HEK293 (cell line): ENCODE results near the gene MTHFD1.

Source experiments
- CTCF ChIA-PET: fragments of 350-600 bp; formaldehyde crosslinking; extraction: SDS; loops from one replicate; lab custom pipeline; 2021; ENCODE audit warnings: antibody characterized with exemption; lab: Yijun Ruan, JAX
- POLR2A ChIA-PET: fragments of 300-600 bp; formaldehyde crosslinking; extraction: SDS; loops from one replicate; lab custom pipeline; 2020; ENCODE audit warnings: antibody characterized with exemption, inconsistent platforms; lab: Yijun Ruan, JAX
- H3K27ac ChIP-seq: fragments of 200-500 bp; sonication (Bioruptor generic); 2 replicates; pipeline ENCODE4 v1.5.1; 2014; ENCODE audit warnings: low read depth, low read length, control low read depth, inconsistent platforms; ENCODE audit errors: extremely low read depth
- H3K36me3 ChIP-seq, 2 experiments: fragments of 200-500 bp in 1 of 2; sonication (Bioruptor generic) in 1 of 2; 1 replicate in 1 of 2; 2 replicates in 1 of 2; pipeline ENCODE4 v1.5.1; 2014 to 2017; ENCODE audit warnings: inconsistent platforms in 2 of 2, low read length in 2 of 2; ENCODE audit not compliant: control insufficient read depth in 2 of 2, insufficient read depth in 1 of 2
- H3K4me1 ChIP-seq: fragments of 200-500 bp; sonication (Bioruptor generic); 2 replicates; pipeline ENCODE4 v1.5.1; 2014; ENCODE audit warnings: mild to moderate bottlenecking, low read length, inconsistent platforms; ENCODE audit not compliant: control insufficient read depth, insufficient read depth
- H3K4me3 ChIP-seq: 2 replicates; pipeline ENCODE4 v1.5.1; 2011; ENCODE audit warnings: low read depth, mild to moderate bottlenecking, control low read depth, low read length, moderate library complexity
- H3K9me3 ChIP-seq: fragments of 200-500 bp; sonication (Bioruptor generic); 2 replicates; pipeline ENCODE4 v1.5.1; 2014; ENCODE audit warnings: low read depth, low read length, inconsistent platforms; ENCODE audit not compliant: control insufficient read depth, insufficient read depth
- KLF8 ChIP-seq: fragments of 450-650 bp; formaldehyde crosslinking; IDR thresholded peaks from 2 replicates; pipeline ENCODE4 v1.5.1; 2016; ENCODE audit warnings: missing biosample characterization, missing genetic modification characterization
- MEIS1 ChIP-seq: sonication (generic); formaldehyde crosslinking; IDR thresholded peaks from 2 replicates; pipeline ENCODE4 v1.8.1; 2022; ENCODE audit warnings: missing genetic modification reagents, mild to moderate bottlenecking, borderline replicate concordance
- SP2 ChIP-seq: fragments of 450-650 bp; formaldehyde crosslinking; IDR thresholded peaks from 2 replicates; pipeline ENCODE4 v1.5.1; 2016; ENCODE audit warnings: missing biosample characterization, missing genetic modification characterization
- ZEB2 ChIP-seq: fragments of 450-650 bp; formaldehyde crosslinking; IDR thresholded peaks from 2 replicates; pipeline ENCODE4 v1.5.1; 2016; ENCODE audit warnings: missing biosample characterization, missing genetic modification characterization
- ZNF114 ChIP-seq: fragments of 450-650 bp; formaldehyde crosslinking; IDR thresholded peaks from 2 replicates; pipeline ENCODE4 v1.5.0; 2017; ENCODE audit warnings: missing biosample characterization, missing genetic modification characterization
- ZNF146 ChIP-seq: fragments of 450-650 bp; formaldehyde crosslinking; IDR thresholded peaks from 2 replicates; pipeline ENCODE4 v1.5.1; 2016; ENCODE audit warnings: missing biosample characterization, missing genetic modification characterization
- ZNF175 ChIP-seq: fragments of 450-650 bp; formaldehyde crosslinking; IDR thresholded peaks from 2 replicates; pipeline ENCODE4 v1.5.1; 2016; ENCODE audit warnings: missing biosample characterization, missing genetic modification characterization
- ZNF211 ChIP-seq: fragments of 450-650 bp; formaldehyde crosslinking; IDR thresholded peaks from 2 replicates; pipeline ENCODE4 v1.5.1; 2016; ENCODE audit warnings: low read depth, missing biosample characterization, missing genetic modification characterization
- ZNF292 ChIP-seq: fragments of 450-650 bp; formaldehyde crosslinking; IDR thresholded peaks from 2 replicates; pipeline ENCODE4 v1.5.1; 2016; ENCODE audit warnings: low read depth, missing biosample characterization, missing genetic modification characterization, borderline replicate concordance
- ZNF354C ChIP-seq: fragments of 450-650 bp; formaldehyde crosslinking; IDR thresholded peaks from 2 replicates; pipeline ENCODE4 v1.5.1; 2016; ENCODE audit warnings: missing biosample characterization, missing genetic modification characterization, low read depth, borderline replicate concordance
- ZNF394 ChIP-seq: fragments of 450-650 bp; formaldehyde crosslinking; IDR thresholded peaks from 2 replicates; pipeline ENCODE4 v1.5.1; 2016; ENCODE audit warnings: missing biosample characterization, missing genetic modification characterization, mild to moderate bottlenecking, moderate library complexity, borderline replicate concordance
- ZNF416 ChIP-seq: fragments of 450-650 bp; formaldehyde crosslinking; IDR thresholded peaks from 2 replicates; pipeline ENCODE4 v1.5.1; 2016; ENCODE audit warnings: missing biosample characterization, missing genetic modification characterization
- ZNF513 ChIP-seq: fragments of 450-650 bp; IDR thresholded peaks from 2 replicates; pipeline ENCODE4 v1.5.1; 2018; ENCODE audit warnings: missing biosample characterization, missing genetic modification characterization
- ZNF529 ChIP-seq: fragments of 450-650 bp; formaldehyde crosslinking; IDR thresholded peaks from 2 replicates; pipeline ENCODE4 v1.5.1; 2017; ENCODE audit warnings: missing genetic modification characterization, missing biosample characterization; ENCODE audit not compliant: insufficient replicate concordance
- ZNF76 ChIP-seq: fragments of 450-650 bp; formaldehyde crosslinking; IDR thresholded peaks from 2 replicates; pipeline ENCODE4; 2016; ENCODE audit warnings: low read depth, missing biosample characterization, missing genetic modification characterization, borderline replicate concordance
- ZNF776 ChIP-seq: fragments of 450-650 bp; formaldehyde crosslinking; IDR thresholded peaks from 2 replicates; pipeline ENCODE4 v1.5.0; 2017; ENCODE audit warnings: missing biosample characterization, missing genetic modification characterization, borderline replicate concordance
- ZNF843 ChIP-seq: fragments of 450-650 bp; formaldehyde crosslinking; IDR thresholded peaks from 2 replicates; pipeline ENCODE4 v1.5.1; 2016; ENCODE audit warnings: missing biosample characterization, missing genetic modification characterization
- ZSCAN4 ChIP-seq: fragments of 450-650 bp; formaldehyde crosslinking; IDR thresholded peaks from 2 replicates; pipeline ENCODE4 v1.5.1; 2017; ENCODE audit warnings: missing biosample characterization, missing genetic modification characterization
- TF ChIP-seq, protein P1 (sequence below): fragments of 450-650 bp; formaldehyde crosslinking; IDR thresholded peaks from 2 replicates; pipeline ENCODE4 v1.5.0; 2017; ENCODE audit warnings: missing biosample characterization, missing genetic modification characterization, borderline replicate concordance
- TF ChIP-seq, protein P2 (sequence below): fragments of 450-650 bp; formaldehyde crosslinking; conservative IDR thresholded peaks from 2 replicates; pipeline ENCODE4 v1.5.1; 2016; ENCODE audit warnings: low read depth, missing biosample characterization, missing genetic modification characterization
- TF ChIP-seq, protein P3 (sequence below): fragments of 450-650 bp; formaldehyde crosslinking; IDR thresholded peaks from 2 replicates; pipeline ENCODE4 v1.5.1; 2016; ENCODE audit warnings: missing biosample characterization, missing genetic modification characterization

Gene MTHFD1

GRCh38 chr14:64411001-64411400 lies 22.8 kb downstream of the MTHFD1 start (continued):
- TF ChIP-seq ZNF843 (tag by site-specific recombination) (no peak), ZNF529 (tag by site-specific recombination) (no peak), ZNF211 (tag by site-specific recombination) (no peak), ZNF114 (tag by site-specific recombination) (no peak)

GRCh38 chr14:64412237-64412636 lies 24.1 kb downstream of the MTHFD1 start:
- Histone ChIP-seq H3K4me1 (no peaks in the 10 kb centered on the region), H3K27ac (no peak overlapping the region), H3K9me3 (no peaks in the 10 kb centered on the region), H3K36me3 (peaks cover 60 to 85% of the 10 kb centered on the region in 2 experiments), H3K4me3 (no peak overlapping the region)
- TF ChIP-seq, protein P1, sequence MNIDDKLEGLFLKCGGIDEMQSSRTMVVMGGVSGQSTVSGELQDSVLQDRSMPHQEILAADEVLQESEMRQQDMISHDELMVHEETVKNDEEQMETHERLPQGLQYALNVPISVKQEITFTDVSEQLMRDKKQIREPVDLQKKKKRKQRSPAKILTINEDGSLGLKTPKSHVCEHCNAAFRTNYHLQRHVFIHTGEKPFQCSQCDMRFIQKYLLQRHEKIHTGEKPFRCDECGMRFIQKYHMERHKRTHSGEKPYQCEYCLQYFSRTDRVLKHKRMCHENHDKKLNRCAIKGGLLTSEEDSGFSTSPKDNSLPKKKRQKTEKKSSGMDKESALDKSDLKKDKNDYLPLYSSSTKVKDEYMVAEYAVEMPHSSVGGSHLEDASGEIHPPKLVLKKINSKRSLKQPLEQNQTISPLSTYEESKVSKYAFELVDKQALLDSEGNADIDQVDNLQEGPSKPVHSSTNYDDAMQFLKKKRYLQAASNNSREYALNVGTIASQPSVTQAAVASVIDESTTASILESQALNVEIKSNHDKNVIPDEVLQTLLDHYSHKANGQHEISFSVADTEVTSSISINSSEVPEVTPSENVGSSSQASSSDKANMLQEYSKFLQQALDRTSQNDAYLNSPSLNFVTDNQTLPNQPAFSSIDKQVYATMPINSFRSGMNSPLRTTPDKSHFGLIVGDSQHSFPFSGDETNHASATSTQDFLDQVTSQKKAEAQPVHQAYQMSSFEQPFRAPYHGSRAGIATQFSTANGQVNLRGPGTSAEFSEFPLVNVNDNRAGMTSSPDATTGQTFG (tag by site-specific recombination), result no peak
- TF ChIP-seq ZNF292 (tag by site-specific recombination), result no peak
- TF ChIP-seq MEIS1, result no peak
- TF ChIP-seq ZNF416 (tag by site-specific recombination), result no peak
- no peak for TF ChIP-seq ZNF394 (tag by site-specific recombination)
- TF ChIP-seq ZNF175 (tag by site-specific recombination), result no peak
- TF ChIP-seq ZSCAN4 (tag by site-specific recombination), result no peak
- TF ChIP-seq ZNF776 (tag by site-specific recombination), result no peak
- TF ChIP-seq, protein P2, sequence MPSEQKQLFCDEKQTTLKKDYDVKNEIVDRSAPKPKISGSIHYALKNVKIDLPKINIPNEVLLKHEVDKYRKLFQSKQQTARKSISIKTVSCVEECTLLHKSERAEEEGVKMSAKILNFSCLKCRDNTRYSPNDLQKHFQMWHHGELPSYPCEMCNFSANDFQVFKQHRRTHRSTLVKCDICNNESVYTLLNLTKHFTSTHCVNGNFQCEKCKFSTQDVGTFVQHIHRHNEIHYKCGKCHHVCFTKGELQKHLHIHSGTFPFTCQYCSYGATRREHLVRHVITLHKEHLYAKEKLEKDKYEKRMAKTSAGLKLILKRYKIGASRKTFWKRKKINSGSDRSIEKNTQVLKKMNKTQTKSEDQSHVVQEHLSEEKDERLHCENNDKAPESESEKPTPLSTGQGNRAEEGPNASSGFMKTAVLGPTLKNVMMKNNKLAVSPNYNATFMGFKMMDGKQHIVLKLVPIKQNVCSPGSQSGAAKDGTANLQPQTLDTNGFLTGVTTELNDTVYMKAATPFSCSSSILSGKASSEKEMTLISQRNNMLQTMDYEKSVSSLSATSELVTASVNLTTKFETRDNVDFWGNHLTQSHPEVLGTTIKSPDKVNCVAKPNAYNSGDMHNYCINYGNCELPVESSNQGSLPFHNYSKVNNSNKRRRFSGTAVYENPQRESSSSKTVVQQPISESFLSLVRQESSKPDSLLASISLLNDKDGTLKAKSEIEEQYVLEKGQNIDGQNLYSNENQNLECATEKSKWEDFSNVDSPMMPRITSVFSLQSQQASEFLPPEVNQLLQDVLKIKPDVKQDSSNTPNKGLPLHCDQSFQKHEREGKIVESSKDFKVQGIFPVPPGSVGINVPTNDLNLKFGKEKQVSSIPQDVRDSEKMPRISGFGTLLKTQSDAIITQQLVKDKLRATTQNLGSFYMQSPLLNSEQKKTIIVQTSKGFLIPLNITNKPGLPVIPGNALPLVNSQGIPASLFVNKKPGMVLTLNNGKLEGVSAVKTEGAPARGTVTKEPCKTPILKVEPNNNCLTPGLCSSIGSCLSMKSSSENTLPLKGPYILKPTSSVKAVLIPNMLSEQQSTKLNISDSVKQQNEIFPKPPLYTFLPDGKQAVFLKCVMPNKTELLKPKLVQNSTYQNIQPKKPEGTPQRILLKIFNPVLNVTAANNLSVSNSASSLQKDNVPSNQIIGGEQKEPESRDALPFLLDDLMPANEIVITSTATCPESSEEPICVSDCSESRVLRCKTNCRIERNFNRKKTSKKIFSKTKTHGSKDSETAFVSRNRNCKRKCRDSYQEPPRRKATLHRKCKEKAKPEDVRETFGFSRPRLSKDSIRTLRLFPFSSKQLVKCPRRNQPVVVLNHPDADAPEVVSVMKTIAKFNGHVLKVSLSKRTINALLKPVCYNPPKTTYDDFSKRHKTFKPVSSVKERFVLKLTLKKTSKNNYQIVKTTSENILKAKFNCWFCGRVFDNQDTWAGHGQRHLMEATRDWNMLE (tag by site-specific recombination), result no peak
- no peak for TF ChIP-seq SP2 (tag by site-specific recombination)
- no peak for TF ChIP-seq KLF8 (tag by site-specific recombination)
- TF ChIP-seq ZEB2 (tag by site-specific recombination), result no peak
- no peak for TF ChIP-seq ZNF76 (tag by site-specific recombination)
- TF ChIP-seq, protein P3, sequence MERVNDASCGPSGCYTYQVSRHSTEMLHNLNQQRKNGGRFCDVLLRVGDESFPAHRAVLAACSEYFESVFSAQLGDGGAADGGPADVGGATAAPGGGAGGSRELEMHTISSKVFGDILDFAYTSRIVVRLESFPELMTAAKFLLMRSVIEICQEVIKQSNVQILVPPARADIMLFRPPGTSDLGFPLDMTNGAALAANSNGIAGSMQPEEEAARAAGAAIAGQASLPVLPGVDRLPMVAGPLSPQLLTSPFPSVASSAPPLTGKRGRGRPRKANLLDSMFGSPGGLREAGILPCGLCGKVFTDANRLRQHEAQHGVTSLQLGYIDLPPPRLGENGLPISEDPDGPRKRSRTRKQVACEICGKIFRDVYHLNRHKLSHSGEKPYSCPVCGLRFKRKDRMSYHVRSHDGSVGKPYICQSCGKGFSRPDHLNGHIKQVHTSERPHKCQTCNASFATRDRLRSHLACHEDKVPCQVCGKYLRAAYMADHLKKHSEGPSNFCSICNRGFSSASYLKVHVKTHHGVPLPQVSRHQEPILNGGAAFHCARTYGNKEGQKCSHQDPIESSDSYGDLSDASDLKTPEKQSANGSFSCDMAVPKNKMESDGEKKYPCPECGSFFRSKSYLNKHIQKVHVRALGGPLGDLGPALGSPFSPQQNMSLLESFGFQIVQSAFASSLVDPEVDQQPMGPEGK, result no peak
- TF ChIP-seq ZNF354C (tag by site-specific recombination), result no peak
- TF ChIP-seq ZNF513 (tag by site-specific recombination), result no peak
- no peak for TF ChIP-seq ZNF146 (tag by site-specific recombination)
- CTCF ChIA-PET, result interaction anchor here (0.6 to 1.5 kb wide), 3 partner anchors 18 to 563 kb away, joined by 3 to 6 read pairs (median 4); no protein-coding TSS in a partner anchor
- POLR2A ChIA-PET, result no interaction called here
